NCI-H748 treated with DMSO at 0.1 percent for 48 hours (cell line): ENCODE data around the gene USHBP1.

Source experiments
- DNase-seq: peaks from one replicate; lab custom pipeline; 2025; lab: John Stamatoyannopoulos, UW

The USHBP1 gene

DNA sequence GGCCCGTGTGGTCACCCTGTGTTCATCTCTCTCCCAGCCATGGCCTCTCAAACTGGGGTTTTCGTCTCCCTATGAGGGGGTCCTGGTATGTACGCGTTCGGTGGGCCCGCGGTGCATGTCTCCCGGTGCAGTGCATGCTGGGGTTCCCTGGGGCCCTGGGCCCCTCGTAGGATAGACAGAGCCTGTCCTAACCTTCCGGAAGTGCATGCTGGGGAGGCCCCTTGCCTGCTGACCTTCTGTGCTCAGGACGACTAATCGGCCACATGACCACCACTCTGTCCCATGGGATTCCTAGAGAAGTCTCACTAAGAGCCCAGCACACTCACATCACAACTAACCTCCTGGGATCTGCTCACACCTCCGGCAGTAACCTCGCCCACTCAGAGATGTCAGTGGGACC lies 54.2 kb downstream of the USHBP1 start:
- DNase-seq, result no peak

GRCh38 chr19:17209126-17210036 lies 55.2 kb downstream of the USHBP1 start:
- DNase-seq, result no peak

DNA sequence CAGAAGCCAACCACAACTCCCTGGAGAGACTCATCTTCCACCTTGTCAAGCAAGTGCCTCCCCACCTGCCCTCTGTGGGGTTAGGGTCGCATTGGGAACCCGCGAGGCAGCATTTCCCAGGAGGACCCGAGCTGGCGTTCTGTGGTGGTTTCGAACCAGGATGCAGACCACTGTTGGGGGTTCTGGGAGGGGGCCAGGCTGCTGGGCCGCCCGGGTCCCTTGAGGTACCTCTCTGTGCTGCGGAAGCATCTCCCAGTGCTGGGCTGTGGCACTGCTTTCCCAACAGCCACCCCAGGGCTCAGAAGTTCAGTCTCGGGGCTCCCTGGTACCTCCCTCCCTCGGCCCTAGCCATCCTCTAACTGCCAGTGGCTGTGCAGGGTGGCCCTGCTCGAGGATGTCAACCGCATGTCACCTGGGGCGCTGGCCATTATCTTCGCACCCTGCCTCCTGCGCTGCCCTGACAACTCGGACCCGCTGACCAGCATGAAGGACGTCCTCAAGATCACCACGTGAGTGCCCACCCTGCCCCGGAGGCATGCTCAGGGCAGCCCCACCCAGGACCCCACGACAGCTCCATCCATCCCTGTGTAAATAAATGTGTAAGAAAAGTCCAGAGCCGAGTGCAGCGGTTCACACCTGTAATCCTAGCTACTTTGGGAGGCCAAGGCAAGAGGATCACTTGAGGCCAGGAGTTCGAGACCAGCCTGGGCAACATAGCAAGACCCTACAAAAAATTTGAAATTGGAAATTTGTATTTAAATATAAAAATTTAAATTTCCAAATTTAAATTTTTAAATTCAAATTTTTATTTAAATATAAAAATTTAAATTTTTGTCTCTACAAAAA lies 57.6 kb downstream of the USHBP1 start:
- no peak for DNase-seq

DNA sequence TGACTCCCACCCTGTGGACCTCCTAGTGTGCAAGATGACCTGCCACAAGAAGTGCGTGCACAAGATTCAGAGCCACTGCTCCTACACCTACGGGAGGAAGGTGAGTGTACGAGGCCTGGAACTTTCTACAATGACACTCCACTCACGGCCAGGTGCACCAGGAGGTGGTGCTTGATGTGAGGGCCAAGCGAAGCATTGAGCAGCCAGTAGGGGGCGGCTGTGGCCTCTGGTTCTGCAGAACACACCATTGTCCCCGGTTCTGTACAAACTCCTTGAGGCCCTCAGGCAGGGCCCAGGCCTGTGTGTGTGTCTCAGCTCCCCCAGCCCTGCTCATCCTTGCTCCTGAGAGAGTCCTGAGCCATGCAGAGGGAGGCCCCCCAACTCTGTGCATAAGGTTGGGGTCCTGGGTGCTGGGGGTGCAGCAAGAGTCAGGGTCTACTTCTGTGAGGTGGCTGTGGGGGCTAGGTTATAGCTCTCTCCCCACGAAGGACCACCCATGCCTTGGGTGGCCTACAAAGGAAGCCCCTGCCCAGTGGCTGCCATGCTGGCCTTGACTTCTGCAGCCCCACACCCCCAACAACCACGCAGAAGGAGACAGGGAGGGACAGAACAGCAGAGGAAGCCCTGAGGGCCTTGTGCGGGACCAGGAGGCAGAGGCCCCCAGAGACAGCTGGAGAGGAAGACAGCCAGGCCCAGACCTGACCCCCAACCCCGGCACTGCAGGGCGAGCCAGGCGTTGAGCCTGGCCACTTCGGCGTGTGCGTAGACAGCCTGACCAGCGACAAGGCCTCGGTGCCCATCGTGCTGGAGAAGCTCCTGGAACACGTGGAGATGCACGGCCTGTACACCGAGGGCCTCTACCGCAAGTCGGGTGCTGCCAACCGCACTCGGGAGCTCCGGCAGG lies 59.1 kb downstream of the USHBP1 start:
- no peak for DNase-seq

GRCh38 chr19:17202713-17203112 lies 61.8 kb downstream of the USHBP1 start:
- no peak for DNase-seq

DNA sequence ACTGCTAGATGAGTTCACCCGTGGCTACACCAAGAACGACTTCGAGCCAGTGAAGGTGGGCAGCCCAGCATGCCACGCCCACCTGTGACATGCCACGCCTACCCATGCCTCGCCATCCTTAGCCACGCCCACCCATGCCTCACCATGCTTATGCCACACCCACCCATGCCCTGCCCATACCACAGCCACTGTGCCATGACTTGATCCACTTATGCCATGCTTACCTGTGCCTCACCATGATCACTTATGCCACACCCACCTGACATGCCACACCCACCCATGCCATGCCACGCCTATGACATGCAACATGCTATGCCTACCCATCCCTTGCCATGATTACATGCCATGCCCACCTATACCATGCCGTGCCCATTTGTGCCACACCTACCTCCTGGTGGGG lies 62.3 kb downstream of the USHBP1 start:
- DNase-seq, result no peak

DNA sequence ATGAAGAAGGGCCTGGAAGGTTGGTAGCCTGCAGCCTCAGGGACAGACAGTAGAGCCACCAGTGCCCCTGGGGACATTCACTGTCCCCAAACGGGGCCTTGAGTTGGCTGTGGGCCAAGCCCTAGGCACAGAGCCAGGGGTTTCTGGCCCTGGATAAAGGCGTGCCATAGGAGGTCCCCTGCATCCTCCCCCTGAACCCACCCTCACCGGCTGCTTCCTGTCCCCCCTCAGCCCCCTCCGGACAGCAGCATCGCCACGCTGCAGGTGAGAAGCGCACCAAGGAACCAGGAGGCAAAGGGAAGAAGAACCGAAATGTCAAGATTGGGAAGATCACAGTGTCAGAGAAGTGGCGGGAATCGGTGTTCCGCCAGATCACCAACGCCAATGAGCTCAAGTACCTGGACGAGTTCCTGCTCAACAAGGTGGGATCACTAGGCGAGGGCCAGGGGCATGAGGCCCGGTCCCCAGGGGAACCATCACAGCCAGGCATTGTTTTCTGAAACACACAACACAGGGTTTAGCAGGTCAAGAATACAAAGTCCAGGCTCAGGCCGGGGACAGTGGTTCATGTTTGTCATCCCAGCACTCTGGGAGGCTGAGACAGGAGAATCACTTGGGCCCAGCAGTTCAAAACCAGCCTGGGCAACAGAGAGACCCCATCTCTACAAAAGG lies 64.0 kb downstream of the USHBP1 start:
- no peak for DNase-seq
